ENCODE results near the gene TNKS1BP1. TPM values are rescaled to one million over a fixed set of nuclear protein-coding genes. Genes with fewer than 3 reads are reported as not detected.

TNKS1BP1 gene
- polyA plus RNA-seq, 4 donors: 65.8 to 74.5 (median 68.7) TPM

GRCh38 chr11:57313788-57314135 is 11.0 kb downstream of the TNKS1BP1 start:
- no peak for DNase-seq (ENCODE audit: low read depth in 4 of 4, low spot score in 2 of 4)

DNA sequence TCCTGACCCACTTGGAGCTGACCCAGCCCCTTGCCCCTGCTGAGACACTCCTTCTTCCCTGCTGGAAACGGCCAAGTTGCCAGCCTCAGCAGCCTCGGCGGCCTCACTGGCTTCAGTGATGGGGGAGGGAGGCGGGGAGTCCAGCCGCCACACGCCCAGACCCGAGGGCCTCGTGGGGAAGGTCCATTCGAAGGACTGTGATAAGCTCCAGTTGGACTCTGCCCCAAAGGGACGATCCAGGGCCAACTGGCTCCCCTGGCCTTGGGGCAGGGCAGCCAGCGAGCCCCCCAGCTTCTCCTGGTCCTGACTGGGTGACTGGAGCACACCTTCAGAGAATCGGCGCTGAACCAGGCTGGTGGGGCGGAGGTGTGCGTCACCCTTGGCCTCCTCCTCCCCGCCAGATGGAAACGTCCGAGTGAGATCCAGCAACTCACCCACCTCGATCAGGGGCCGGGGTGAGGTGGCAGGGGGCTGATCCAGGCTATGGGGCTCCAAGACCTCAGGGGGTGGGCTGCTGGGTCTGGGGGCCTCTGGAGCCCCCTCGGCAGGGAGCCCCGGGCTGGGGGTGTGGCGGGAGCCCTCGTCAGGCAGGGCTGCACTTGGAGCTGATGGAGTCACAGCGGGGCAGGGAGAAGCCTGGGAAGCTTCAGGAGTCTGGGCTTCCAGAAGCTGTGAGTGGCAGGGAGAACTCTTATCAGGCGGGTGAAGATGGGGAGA is 11.5 kb downstream of the TNKS1BP1 start:
- DNase-seq (ENCODE audit: low read depth in 4 of 4, low spot score in 2 of 4): no peak

GRCh38 chr11:57312511-57313021 is 12.2 kb downstream of the TNKS1BP1 start:
- DNase-seq (ENCODE audit: low read depth in 4 of 4, low spot score in 2 of 4): no peak

DNA sequence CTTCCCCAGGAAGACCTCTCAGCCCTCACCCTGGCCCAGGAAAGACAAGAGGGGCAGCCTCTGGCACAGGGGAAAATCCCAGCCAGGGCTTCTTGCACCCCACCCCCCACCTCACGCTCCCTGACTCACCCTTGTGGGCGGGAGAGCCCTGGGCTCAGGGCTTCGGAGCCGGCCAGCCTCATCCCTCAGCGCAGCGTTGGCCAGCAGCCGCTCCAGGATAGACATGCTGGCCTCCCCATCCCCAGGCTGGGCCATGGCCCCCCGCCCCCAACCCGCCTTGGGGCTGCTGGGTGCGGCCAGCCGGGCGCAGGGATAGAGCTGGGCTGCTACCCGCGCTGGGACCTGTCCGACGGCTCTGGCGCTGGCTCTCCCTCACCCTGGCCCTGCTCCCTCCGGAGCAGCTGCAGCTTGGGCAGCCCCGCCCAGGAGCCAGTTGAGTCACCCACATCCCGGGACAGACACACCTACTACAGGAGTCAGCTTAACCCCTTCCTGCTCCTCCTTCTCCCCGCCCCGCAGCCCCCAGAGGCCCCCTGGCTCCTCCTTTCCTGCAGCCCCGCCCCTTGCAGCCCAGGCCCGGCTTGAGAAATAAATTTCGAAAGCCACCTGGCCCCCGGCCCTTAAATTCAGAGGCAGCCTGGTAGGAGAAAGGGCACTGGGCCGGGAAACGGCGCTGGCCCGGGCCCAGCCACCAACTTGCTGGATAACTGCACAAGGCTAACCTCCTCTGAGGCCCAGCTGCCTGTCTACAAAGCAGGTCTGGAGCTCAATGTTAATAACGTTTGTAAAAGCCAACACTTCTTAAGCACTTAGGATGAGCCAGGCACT is 13.4 kb downstream of the TNKS1BP1 start:
- DNase-seq (ENCODE audit: low read depth in 4 of 4, low spot score in 2 of 4): no peak

DNA sequence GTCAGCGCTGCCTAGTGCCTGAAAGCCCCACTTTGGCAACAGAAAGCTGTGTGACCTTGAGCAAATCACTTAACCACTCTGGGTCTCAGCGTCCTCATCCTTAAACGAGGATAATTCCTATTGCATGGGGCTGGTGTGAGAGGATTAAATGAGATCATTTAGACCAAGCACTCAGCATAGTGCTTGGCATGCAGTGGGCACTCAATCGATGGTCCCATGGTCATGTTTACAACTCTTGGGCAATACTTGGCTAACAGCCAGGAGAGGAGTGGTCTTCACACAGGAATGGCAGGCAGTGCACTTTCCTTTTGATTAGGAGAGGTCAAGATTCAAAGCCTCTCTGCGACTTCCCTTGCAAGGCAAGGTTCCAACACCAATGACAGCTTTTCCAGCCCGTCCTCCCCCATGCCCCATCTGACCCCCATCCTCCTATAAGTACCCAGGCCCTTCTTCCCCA is 14.1 kb downstream of the TNKS1BP1 start:
- no peak for DNase-seq (ENCODE audit: low read depth in 4 of 4, low spot score in 2 of 4)

DNA sequence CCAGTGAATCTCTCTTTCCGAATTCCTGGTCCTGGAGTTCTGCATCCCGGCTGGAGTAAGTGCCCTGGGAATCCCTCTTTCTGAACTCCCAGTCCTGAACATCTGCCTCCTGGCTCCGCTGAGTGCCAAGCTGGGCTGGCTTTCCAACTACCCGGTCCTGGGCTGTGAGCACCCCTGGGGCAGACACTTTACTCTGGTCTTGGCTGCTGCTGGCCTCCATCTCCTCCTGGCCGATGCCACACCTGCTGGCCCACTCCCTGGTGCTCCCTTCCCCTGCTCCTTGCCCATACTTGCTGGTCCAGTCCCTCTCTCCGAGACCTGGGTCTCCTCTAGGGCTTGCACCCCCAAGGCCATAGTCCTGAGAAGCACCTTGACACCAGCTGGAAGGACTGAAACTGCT is 14.7 kb downstream of the TNKS1BP1 start:
- no peak for DNase-seq (ENCODE audit: low read depth in 4 of 4, low spot score in 2 of 4)

GRCh38 chr11:57309106-57310059 is 15.4 kb downstream of the TNKS1BP1 start:
- DNase-seq (ENCODE audit: low read depth in 4 of 4, low spot score in 2 of 4): no peak

- DNase-seq (ENCODE audit: low read depth in 4 of 4, low spot score in 2 of 4): no peak
These were observed 16.2 kb downstream of the TNKS1BP1 start for GRCh38 chr11:57308426-57309060.

GRCh38 chr11:57307666-57308270 is 17.0 kb downstream of the TNKS1BP1 start:
- no peak for DNase-seq (ENCODE audit: low read depth in 4 of 4, low spot score in 2 of 4)

GRCh38 chr11:57306940-57307565 is 17.7 kb downstream of the TNKS1BP1 start:
- no peak for DNase-seq (ENCODE audit: low read depth in 4 of 4, low spot score in 2 of 4)

DNA sequence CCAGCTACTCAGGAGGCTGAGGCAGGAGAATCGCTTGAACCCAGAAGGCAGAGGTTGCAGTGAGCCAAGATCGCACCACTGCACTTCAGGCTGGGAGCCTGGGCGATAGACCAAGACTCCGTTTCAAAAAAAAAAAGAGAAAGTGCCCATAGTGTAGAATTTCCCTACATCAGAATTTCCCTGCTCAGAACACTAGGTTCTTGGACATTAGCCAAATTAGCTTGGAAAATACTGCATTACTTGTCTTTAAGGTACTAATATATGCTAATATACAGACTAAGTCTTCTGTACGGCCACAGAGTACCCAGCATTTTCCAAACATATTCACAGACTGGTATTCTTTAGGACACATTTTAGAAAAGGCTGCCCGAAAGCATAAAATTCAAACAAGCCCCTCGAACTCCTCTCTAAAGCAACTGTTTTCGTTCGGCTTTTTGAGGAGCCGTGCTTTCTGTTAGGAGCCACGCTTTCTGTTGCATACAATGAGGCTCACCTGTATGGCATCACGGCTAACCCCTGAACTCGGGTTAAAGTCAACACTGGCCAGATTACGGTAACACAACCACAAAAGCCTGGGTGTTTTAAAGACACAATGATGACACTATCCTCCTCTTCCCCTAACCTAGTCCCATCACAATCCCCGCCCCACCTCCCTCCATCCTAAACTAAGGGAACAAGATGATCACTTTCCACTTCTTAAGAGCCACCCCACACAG is 18.4 kb downstream of the TNKS1BP1 start:
- DNase-seq (ENCODE audit: low read depth in 4 of 4, low spot score in 2 of 4): no peak

- no peak for DNase-seq (ENCODE audit: low read depth in 4 of 4, low spot score in 2 of 4)
These were observed 19.2 kb downstream of the TNKS1BP1 start for GRCh38 chr11:57305523-57305922.

DNA sequence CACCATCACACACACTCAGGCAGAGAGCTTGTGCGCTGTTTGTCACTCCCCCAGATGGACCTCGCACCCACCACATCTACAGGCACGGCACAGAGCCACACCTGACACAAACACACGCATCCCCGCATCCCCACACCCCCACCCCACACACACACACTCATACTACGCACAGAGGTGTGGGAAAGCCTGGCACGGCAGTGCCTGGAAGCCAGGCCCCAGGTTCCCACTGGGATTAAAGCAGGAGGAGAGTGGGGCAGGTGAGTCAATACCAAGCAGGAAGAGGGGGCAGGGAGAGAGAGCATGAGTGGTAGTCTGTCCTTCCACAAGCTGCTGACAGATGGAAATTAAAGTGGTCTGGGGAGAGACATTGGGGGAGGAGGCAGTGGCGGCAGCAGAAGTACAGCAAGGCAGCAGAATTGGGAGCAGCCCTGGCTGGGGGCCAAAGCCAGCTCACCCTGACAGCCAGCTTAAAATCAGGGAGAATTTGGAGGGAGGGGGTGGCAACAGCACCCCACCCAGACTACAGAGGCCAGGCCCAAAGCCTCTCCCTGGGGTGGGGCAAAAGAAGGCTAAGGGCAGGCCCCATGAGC is 20.7 kb downstream of the TNKS1BP1 start:
- DNase-seq (ENCODE audit: low read depth in 4 of 4, low spot score in 2 of 4): no peak

DNA sequence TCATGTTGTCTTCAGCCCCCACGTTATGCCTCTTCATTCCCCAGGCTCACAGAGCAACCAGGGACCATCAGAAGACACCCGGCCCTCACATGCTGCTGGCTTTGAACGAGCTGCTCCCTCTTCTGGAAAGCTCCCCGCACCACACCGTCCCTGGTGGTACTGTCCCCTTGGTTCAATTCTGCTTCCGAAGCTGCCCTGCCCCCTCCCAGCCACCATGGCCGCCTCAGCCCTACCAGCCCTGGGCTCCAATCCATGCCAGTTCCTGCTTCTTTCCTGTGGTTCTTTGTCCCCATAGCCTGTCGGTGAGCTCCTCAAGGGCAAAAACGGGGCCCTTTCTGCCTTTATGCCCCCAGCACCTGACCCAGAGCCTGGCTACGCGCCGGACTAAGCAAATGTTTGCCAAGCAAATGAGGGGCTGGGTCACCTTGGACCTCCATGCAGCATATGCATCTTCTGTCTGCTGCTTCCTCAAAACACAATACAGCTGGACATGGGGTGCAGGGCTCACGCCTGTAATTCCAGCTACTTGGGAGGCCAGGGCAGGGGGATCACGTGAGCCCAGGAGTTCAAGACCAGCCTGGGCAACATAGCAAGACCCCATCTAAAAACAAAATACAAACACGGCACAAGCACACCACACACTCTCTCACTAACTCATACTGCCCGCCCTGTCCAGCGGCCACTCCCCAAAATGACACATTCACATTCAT is 21.3 kb downstream of the TNKS1BP1 start:
- no peak for DNase-seq (ENCODE audit: low read depth in 4 of 4, low spot score in 2 of 4)

DNA sequence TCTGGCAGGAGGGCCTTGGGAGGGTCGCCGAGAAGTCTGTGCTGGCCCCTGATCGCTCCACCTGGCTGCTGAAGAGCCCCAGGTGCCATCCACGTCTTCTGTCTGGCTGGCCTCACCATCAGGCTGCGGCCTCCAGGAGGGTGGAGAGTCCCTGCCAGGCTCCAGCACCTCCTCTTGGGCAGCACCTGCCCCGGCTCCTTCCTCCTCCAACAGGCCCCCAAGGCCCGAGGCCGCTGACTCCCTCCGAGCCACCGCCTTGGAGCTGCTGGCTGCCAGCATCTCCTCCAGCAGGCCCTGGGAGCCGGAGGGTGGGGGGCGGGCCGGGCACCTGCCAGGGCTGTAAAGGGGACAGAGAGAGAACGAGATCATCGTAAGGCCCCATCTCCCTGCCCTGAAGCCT is 22.3 kb downstream of the TNKS1BP1 start:
- DNase-seq (ENCODE audit: low read depth in 4 of 4, low spot score in 2 of 4): no peak

GRCh38 chr11:57301711-57302423 is 22.9 kb downstream of the TNKS1BP1 start:
- DNase-seq (ENCODE audit: low read depth in 4 of 4, low spot score in 2 of 4): no peak

GRCh38 chr11:57300785-57301184 is 24.0 kb downstream of the TNKS1BP1 start:
- no peak for DNase-seq (ENCODE audit: low read depth in 4 of 4, low spot score in 2 of 4)

All from left renal cortex interstitium (tissue), 4 donors.